GM12878 (cell line): ENCODE data around the gene RBM12. TPM values are rescaled to one million over a fixed set of nuclear protein-coding genes. Genes with fewer than 3 reads are reported as not detected.

Source experiments
- ATAC-seq: fragments of 200-7000 bp; cut with Tn5 transposase; 3 replicates; pipeline ENCODE4 v1.9.1; 2020; ENCODE audit warnings: mild to moderate bottlenecking, moderate library complexity
- BruUV-seq: library from RNA; stranded (reverse); fragments of 400-500 nt; replicated peaks from 2 replicates; lab custom pipeline; 2021; lab: Mats Ljungman, UMichigan
- CTCF ChIA-PET: fragments of 300-600 bp; sonication (Branson Sonifier 250); formaldehyde crosslinking; extraction: SDS; loops from one replicate; lab custom pipeline; 2021; ENCODE audit warnings: inconsistent platforms; lab: Yijun Ruan, JAX
- POLR2A ChIA-PET: fragments of 350-600 bp; formaldehyde crosslinking; extraction: SDS; loops from one replicate; lab custom pipeline; 2021; ENCODE audit warnings: inconsistent platforms; lab: Charles Lee
- RAD21 ChIA-PET: fragments of 300-600 bp; sonication (Branson Sonifier 250); formaldehyde crosslinking; loops from one replicate; lab custom pipeline; 2023; ENCODE audit warnings: antibody characterized with exemption; ENCODE audit not compliant: unreplicated experiment; lab: Charles Lee
- SMC1A ChIA-PET: fragments of 300-600 bp; sonication (Branson Sonifier 250); formaldehyde crosslinking; loops from one replicate; lab custom pipeline; 2023; ENCODE audit not compliant: unreplicated experiment, uncharacterized antibody; lab: Charles Lee
- DNase-seq: peaks from one replicate; pipeline ENCODE4 v3.0.0-alpha.2; 2011; ENCODE audit warnings: low read depth, low spot score
- FAIRE-seq: peaks from 3 replicates; lab custom pipeline; 2011; peaks lifted over from hg19 to GRCh38; lab: Jason Lieb, UNC
- H2AFZ ChIP-seq: 2 replicates; pipeline ENCODE4 v1.6.0; 2011; ENCODE audit warnings: low read depth, low read length, control low read depth; ENCODE audit not compliant: control insufficient read depth
- H3K27ac ChIP-seq: 2 replicates; pipeline ENCODE4 v1.5.1; 2011; ENCODE audit warnings: control low read depth; ENCODE audit not compliant: control insufficient read depth, insufficient read depth
- H3K27me3 ChIP-seq, 2 experiments: replicated peaks in 1 of 2; 2 replicates each; pipeline versions ENCODE4 v1.6.0 to v1.6.1; 2011; ENCODE audit warnings: low read length in 1 of 2; ENCODE audit not compliant: control insufficient read depth in 2 of 2, insufficient read depth in 2 of 2
- H3K36me3 ChIP-seq, 2 experiments: 2 replicates each; pipeline ENCODE4 v1.5.1; 2011; ENCODE audit warnings: low read length in 1 of 2; ENCODE audit not compliant: control insufficient read depth in 2 of 2, insufficient read depth in 2 of 2
- H3K4me1 ChIP-seq: 2 replicates; pipeline ENCODE4 v1.6.1; 2011; ENCODE audit warnings: mild to moderate bottlenecking, low read length, moderate library complexity, mixed read lengths; ENCODE audit not compliant: control insufficient read depth, insufficient read depth
- H3K4me2 ChIP-seq: 2 replicates; pipeline ENCODE4 v1.6.0; 2011; ENCODE audit warnings: control low read depth; ENCODE audit not compliant: control insufficient read depth, insufficient read depth
- H3K4me3 ChIP-seq: fragments of 200-600 bp; sonication (generic); 2 replicates; pipeline ENCODE4 v1.5.1; 2016
- H3K79me2 ChIP-seq: 2 replicates; pipeline ENCODE4 v1.6.0; 2011; ENCODE audit warnings: low read length; ENCODE audit not compliant: control insufficient read depth, insufficient read depth
- H3K9ac ChIP-seq: 2 replicates; pipeline ENCODE4 v1.8.0; 2011; ENCODE audit warnings: low read length, control low read depth, mixed read lengths; ENCODE audit not compliant: control insufficient read depth, insufficient read depth
- H3K9me3 ChIP-seq: replicated peaks from 3 replicates; pipeline ENCODE4 v1.5.1; 2011; ENCODE audit warnings: mild to moderate bottlenecking, low read length; ENCODE audit not compliant: control insufficient read depth, insufficient read depth
- H4K20me1 ChIP-seq: 2 replicates; pipeline ENCODE4 v1.6.0; 2011; ENCODE audit not compliant: control insufficient read depth, insufficient read depth
- CBX3 ChIP-seq: fragments of 200-600 bp; sonication (generic); IDR thresholded peaks from 2 replicates; pipeline ENCODE4 v1.6.1; 2016; ENCODE audit warnings: low read depth, borderline replicate concordance
- IKZF2 ChIP-seq, 2 experiments: fragments of 450-650 bp; IDR thresholded peaks; 2 replicates each; pipeline ENCODE4 v1.6.1; 2017; ENCODE audit warnings: mild to moderate bottlenecking in 2 of 2, moderate library complexity in 2 of 2
- NR2C2 ChIP-seq: IDR thresholded peaks from 2 replicates; pipeline ENCODE4 v1.6.1; 2011; ENCODE audit warnings: borderline replicate concordance, low read depth; ENCODE audit not compliant: control insufficient read depth, insufficient read length
- RAD21 ChIP-seq: IDR thresholded peaks from 2 replicates; pipeline ENCODE4 v1.6.1; 2011; ENCODE audit warnings: mild to moderate bottlenecking, low read depth, low read length, moderate library complexity; ENCODE audit not compliant: insufficient read depth
- RELA ChIP-seq: fragments of 450-650 bp; IDR thresholded peaks from 2 replicates; pipeline ENCODE4 v1.8.0; 2014; ENCODE audit warnings: borderline replicate concordance; ENCODE audit not compliant: partially characterized antibody
- SUPT20H ChIP-seq: IDR thresholded peaks from 2 replicates; pipeline ENCODE4 v1.6.1; 2011; ENCODE audit warnings: low read depth, mild to moderate bottlenecking, low read length, moderate library complexity, borderline replicate concordance; ENCODE audit not compliant: control insufficient read depth
- TCF7 ChIP-seq: IDR thresholded peaks from 2 replicates; pipeline ENCODE4 v1.6.1; 2014; ENCODE audit warnings: antibody characterized with exemption, borderline replicate concordance
- YY1 ChIP-seq: IDR thresholded peaks from 2 replicates; pipeline ENCODE4 v1.6.1; 2011; ENCODE audit warnings: low read depth, mild to moderate bottlenecking, low read length
- ZNF207 ChIP-seq: fragments of 450-650 bp; IDR thresholded peaks from 2 replicates; pipeline ENCODE4 v1.6.1; 2014; ENCODE audit warnings: antibody characterized with exemption, mild to moderate bottlenecking, borderline replicate concordance
- in situ Hi-C: fragments of 300-500 bp; cut with MboI; formaldehyde crosslinking; loops from 9 replicates; pipeline ENCODE4 v1.14.3; 2018; ENCODE audit warnings: mixed read lengths
- intact Hi-C: fragments of 100-400 bp; cut with micrococcal nuclease; formaldehyde crosslinking; loops from one replicate; pipeline ENCODE4 v1.14.2; 2022; ENCODE audit not compliant: unreplicated experiment
- polyA plus RNA-seq, 11 experiments: library from polyadenylated mRNA; depleted of rRNA in 4 of 11; unstranded in 6 of 11; stranded (reverse) in 5 of 11; fragments of >200 nt; fragmentation: Nextera tagmentation in 4 of 11; fragmentation: Illumina TruSeq in 1 of 11; extraction: Ambion mirVana in 4 of 11; extraction: Trizol in 1 of 11; gene quantifications; 1 replicate in 1 of 11; 2 replicates in 10 of 11; pipeline versions ENCODE4 v1.2.1 to v1.2.3, GENCODE V29; 2011 to 2016; ENCODE audit warnings: inconsistent platforms in 2 of 11, missing spikeins in 2 of 11, low read depth in 1 of 11
- total RNA-seq, 4 experiments: library from RNA; depleted of rRNA in 3 of 4; stranded (reverse); fragments of >200 nt in 3 of 4; fragmentation: Illumina TruSeq in 1 of 4; extraction: Trizol in 1 of 4; gene quantifications; 2 replicates each; pipeline versions ENCODE4 v1.2.1 to v1.2.3, GENCODE V29; 2013 to 2021
- TF ChIP-seq, protein P1 (sequence below): fragments of 450-650 bp; IDR thresholded peaks from 2 replicates; pipeline ENCODE4 v1.6.1; 2017; ENCODE audit warnings: mild to moderate bottlenecking, low read depth, inconsistent platforms; ENCODE audit not compliant: poor library complexity, severe bottlenecking

Gene RBM12
- total and polyA plus RNA-seq, 10 of the 15 experiments (the other 5 are each of a cell fraction or from before 2014, with no cell fraction given): 4.7 to 153 (median 58.5) TPM

DNA sequence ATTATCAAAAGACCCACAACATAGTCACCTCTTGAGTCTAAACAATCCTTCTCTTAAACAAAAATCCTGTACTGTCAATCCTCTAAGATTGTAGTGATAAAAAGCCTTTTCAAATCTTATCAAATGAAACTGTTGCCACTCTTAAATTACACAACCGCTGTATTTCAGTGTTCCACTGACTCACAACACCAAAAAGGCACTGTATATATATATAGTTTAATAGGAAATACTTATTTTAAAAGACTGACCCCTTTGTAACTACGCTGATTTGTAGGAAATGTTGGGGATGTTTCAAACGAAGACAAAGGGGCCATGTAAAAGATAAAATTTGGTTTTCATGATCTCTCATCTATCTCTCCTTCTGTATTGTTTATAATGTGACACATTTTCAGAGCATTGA is 14.1 kb downstream of the RBM12 start (continued):
- TF ChIP-seq ZNF207: no peak
- no peak for TF ChIP-seq RAD21
- TF ChIP-seq CBX3: no peak
- no peak for TF ChIP-seq NR2C2
- TF ChIP-seq RELA: no peak
- no peak for TF ChIP-seq YY1
- no peak for TF ChIP-seq SUPT20H
- TF ChIP-seq IKZF2 (IDR thresholded peaks at IDR 0.05): no peak

DNA sequence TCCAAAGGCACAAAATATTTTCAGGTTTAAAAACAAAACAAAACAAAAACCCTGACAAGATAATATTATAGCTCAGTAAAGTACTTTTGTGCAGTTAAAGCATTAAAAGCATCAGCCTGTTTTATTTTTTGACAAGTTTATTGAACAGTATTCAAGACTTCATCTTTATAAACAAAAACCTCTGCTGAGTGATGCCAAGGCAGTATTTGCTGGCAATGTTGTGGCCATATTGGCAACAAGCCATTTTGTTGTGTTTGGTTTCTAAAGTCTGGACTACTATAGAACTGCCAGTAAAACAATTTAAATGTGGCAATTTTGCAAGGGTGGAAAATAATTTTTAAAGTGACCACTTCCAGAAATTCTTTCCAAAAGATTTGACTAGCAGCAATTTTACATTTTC is 15.9 kb downstream of the RBM12 start:
- H4K20me1 ChIP-seq: peaks cover 3% of the 10 kb centered on the region; the same call in 1 of the 2 replicates
- BruUV-seq: no TSS peak
- no peak overlapping the region for H3K9ac ChIP-seq
- no peak overlapping the region for H3K27ac ChIP-seq
- in situ Hi-C loops: no loop called here
- ChIA-PET RAD21 (interaction anchor here (1.2 to 1.4 kb wide), 2 partner anchors 11 to 30 kb away, joined by 3 to 4 read pairs; no protein-coding TSS in a partner anchor), POLR2A (interaction anchor here (0.6 to 1.2 kb wide), 5 partner anchors 9 to 64 kb away, joined by 3 to 4 read pairs (median 4); no protein-coding TSS in a partner anchor), CTCF (interaction anchor here (0.6 to 2.0 kb wide), 3 partner anchors 10 to 305 kb away, joined by 3 to 4 read pairs (median 3); partner anchors contain the start of gene SCAND1), SMC1A (interaction anchor here (1.1 to 1.6 kb wide), 3 partner anchors 10 to 12 kb away, joined by 3 to 4 read pairs (median 4); no protein-coding TSS in a partner anchor)
- H3K36me3 ChIP-seq: peaks cover 9 to 10% of the 10 kb centered on the region in 2 experiments
- no peaks in the 10 kb centered on the region for H3K4me1 ChIP-seq
- TF ChIP-seq, protein P1, sequence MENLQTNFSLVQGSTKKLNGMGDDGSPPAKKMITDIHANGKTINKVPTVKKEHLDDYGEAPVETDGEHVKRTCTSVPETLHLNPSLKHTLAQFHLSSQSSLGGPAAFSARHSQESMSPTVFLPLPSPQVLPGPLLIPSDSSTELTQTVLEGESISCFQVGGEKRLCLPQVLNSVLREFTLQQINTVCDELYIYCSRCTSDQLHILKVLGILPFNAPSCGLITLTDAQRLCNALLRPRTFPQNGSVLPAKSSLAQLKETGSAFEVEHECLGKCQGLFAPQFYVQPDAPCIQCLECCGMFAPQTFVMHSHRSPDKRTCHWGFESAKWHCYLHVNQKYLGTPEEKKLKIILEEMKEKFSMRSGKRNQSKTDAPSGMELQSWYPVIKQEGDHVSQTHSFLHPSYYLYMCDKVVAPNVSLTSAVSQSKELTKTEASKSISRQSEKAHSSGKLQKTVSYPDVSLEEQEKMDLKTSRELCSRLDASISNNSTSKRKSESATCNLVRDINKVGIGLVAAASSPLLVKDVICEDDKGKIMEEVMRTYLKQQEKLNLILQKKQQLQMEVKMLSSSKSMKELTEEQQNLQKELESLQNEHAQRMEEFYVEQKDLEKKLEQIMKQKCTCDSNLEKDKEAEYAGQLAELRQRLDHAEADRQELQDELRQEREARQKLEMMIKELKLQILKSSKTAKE: no peak
- TF ChIP-seq TCF7: no peak
- no peak for TF ChIP-seq RELA
- H3K4me2 ChIP-seq: no peak overlapping the region
- peaks cover 42% of the 10 kb centered on the region for H3K79me2 ChIP-seq
- no peak overlapping the region for H3K4me3 ChIP-seq
- intact Hi-C loops: no loop called here
- no peak for DNase-seq
- H3K9me3 ChIP-seq: no peaks in the 10 kb centered on the region
- FAIRE-seq: no peak
- no peaks in the 10 kb centered on the region for H3K27me3 ChIP-seq
- ATAC-seq: no peak
- no peak overlapping the region for H2AFZ ChIP-seq
